HCEC 1CT (cell line): ENCODE measurements around the gene ARHGEF17.
"Not testable (repeated sequence)": the region's sequence is repeated elsewhere in the genome, so short reads cannot be mapped to it uniquely, and the experiment has no call there.

Experiments
- DNase-seq: peaks from one replicate; pipeline ENCODE4 v3.0.0-alpha.2; 2017

The ARHGEF17 gene

DNA sequence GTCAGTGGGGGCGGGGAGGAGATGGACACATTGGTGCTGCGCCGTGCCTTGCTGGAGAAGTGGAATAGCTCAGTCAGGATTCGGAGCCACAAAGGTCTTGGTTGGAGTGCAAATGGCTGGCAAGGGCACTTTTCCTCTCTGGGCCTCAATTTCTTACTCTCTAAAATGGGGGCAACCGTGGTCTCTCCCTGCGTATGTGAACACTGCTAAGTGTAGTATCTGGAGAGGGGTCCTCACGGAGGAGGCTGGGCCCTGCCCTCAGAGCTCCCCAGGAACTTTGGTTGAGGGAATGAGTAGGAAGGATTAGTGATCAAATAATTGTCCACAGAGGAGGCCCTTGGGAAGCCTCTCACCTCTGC lies 35.4 kb upstream of the ARHGEF17 start:
- DNase-seq, result no peak

DNA sequence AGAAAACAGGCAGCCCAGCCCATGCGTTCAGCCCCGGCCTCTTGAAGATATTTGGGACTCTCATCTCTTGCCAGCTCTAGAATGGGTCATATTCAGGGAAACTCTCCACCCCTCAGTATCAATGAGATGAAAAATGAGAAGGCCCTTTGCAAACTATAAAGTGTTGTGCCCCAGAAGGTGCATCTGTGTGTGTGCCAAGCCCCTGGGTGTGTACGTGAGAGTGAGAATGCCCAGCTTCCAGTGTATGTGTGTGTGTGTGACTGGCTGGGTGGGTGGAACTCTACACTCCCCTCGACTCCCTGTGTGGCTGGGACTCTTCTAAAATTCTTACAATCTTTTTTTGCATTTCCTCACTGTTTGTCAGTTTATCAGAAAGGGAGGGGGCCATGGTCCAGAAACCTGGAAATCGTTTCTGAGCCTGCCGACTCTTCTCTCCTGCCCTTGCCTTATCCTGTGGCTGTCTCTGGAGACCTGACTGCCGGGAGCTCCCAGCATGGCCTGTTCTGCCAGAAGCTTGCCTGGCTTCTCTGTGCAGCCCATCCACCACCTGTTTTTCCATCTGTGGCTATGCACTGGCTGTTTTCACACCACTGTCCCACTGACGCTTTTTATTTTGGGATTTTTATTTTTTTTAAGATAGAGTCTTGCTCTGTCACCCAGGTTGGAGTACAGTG lies 34.7 kb upstream of the ARHGEF17 start:
- DNase-seq, result no peak

DNA sequence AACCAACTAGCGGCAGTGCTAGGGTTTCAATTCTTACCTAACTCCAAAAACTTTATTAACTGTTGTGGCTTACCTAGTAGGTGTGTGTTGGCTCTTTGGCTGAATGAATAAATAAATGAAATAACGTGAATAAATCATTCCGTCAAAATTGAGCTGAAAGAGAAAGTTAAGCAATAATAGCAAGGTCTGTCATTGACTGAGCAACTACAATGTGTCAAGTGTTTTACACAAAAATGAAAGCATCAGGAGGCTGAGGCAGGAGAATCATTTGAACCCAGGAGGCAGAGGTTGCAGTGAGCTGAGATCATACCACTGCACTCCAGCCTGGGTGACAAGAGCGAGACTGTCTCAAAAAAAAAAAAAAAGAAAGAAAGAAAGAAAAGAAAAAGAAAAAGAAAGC lies 33.9 kb upstream of the ARHGEF17 start:
- DNase-seq, result not testable (repeated sequence)

DNA sequence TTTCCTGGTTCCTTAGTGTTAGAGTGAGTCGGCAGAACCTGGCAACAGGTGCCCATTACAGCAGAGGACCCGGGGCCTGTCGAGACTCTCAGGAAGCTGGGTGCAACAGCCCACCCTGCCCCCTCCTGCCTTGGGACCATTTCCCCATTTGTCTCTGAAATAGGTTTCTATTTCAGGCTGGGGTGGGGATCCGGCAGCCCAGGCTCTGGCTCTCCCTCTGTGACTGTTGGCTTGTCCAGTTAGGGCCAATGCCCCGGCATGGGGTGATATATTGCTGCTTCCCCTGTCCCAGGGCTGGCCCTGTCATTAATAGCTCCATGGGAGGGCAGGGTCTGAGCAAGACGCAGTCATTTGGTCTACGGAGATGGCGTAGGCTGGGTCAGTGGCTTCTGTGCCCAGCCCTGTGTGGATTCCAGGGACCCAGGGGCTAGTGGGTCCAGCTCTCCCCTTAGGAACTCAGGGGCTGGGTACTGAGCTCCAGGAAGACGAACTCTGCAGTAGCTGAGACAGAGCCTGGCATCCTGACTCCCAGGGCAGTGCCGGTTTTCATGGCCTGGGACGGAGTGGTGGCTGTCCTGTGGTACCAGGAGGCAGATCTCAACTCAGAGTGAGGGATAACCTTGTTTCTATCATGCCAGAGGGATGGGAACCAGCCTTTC lies 33.2 kb upstream of the ARHGEF17 start:
- DNase-seq, result no peak

DNA sequence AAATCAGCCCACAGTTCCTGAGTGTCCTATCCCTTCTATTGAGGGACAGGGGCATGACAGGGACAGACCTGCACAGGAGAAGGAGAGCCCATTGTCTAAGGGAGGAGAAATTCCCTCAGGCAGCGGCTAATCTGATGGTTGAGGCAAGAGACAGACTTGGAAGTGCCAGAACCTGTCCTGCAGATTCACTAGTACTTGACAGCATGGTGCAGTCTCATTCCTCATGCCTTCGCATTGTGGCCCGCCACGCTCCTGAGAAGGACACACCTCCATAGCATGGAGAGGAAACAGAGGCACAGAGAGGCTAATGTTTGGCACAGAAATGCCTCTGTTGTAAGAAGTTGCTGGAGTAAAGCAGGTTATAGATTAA lies 32.7 kb upstream of the ARHGEF17 start:
- DNase-seq, result no peak

DNA sequence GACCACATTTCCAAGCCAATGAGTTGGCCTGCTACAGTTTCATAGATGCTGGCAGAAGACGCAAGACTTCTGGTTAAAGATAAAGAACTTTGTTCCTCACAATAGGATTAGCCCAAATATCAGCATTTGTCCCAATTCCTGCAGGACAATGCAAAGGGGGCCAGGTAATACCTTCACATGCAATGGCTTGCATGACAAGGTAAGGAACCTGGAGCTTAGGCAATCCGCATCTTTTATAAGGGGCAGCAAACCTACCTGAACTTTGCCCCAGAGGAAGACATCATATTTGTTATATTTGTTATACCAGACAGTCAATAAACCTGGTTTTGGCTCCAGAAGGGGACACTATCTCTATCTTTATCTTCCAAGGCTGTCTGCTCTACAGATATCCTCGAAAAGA lies 30.6 kb upstream of the ARHGEF17 start:
- no peak for DNase-seq

DNA sequence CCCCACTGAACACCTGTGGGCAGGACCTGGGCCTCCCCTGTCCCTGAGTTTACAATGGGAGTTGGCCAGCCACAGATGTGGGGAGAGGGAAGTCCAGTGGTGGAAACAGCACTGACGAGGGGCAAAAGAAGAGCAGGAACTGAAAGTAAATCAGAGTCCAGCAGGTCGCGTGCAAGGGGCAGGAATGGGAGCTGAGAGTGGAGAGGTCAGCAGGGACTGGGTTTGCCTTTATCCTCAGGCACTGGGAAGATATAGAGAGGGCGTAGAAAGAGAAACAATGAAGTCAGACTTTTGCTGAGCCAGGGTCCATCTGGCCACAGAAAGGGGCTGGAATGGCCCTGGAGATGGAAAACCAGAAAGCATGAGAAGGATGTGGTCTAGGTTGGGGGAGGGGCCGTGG lies 27.4 kb upstream of the ARHGEF17 start:
- DNase-seq, result no peak

DNA sequence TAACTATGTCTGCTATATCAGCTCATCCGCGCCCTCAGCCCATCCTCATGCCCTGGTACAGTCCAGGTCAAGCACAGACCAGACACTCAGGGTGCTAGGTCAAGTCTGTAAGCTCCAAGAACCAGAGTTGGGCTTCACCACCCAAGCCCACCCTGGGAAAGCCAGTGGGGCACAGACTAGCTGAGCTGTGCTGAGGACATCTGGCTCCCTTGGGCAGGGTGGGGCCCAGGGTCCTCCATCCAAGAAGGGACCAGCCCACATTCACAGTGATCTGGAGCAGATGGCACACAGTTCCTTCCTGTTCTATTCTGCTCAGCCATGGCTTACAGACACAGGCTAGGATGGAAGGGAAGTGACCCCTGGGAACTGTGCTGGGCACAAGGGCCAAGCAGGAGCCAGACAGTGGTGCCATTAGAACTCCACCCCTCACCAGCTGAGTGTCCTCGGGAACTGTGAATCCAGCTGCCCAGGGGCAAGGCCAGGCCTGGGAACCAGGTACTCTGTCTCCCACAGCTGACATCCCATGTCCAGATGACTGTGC lies 26.8 kb upstream of the ARHGEF17 start:
- no peak for DNase-seq

DNA sequence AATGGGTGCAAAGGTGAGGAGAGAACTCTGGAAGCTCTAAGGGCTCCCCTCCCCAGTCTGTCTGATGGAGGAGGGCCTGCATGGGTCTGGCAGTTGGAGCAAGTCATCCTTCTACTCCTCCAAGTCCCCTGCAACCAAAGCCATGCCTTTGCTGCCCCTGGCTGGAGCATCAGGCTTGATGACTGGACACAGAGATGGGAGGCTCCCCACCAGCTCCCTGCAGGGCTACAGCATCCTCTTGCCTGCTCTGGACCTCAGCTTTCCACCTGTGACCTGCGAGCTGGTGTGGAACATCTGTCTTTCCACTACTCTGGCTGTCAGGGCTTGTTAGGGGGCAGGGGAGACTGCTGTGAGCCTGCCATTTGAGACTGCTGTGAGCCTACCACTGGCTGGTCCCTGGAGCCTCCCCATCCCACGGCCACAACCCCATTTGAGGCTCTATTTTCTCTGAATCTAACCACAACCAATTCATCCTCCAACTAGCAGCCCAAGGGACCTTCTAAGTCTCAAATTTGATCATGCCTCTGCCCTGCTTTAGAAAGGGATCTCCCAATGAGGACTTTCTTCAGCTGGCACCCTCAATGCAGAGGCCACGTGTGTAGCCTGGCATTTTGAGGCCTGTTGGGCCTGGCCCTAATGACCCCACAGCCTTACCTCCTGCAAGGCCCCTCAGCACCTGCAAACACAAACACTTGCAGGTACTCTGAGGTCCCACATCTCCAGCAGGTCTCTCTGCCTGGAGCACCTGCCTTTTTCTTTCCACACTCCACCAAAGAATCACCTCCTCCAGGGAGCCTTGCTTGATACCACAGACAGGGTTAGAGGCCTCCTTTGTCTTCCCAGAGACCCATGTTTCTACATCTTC lies 26.0 kb upstream of the ARHGEF17 start:
- no peak for DNase-seq

DNA sequence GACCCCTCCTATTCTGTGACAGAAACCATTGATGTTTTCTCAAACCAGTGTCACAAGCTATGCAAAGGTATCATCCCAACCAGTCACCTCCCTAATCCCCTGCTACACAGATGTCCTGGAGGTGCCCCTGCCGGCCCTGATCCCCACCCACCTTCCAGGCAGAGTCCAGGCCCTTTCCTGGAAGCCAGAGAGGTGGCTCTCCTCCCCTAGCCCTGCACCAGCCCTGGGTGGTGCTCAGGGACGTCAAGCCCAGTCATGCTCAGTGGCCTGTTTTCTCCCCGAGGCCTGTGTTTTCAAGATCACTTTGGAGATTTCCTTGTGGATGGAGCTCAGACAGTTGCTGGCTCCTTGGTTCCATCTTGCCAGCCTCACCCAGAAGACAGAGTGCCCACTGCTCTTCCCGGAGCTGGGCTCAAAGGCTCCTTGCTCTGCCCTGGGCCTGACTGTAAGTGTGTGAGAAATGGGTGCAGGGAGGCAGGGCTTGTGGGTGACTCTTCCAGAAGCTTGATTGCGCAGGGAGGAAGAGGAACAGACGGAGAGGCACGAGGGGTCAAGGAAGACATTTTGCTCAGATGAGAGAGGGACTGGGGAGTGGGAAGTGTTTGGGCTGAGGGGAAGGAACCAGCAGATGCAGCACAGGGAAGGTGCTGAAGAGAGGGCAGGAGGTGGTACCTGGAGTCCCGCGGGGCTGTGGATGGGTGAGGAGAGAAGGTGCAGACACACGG lies 24.6 kb upstream of the ARHGEF17 start:
- DNase-seq, result no peak

DNA sequence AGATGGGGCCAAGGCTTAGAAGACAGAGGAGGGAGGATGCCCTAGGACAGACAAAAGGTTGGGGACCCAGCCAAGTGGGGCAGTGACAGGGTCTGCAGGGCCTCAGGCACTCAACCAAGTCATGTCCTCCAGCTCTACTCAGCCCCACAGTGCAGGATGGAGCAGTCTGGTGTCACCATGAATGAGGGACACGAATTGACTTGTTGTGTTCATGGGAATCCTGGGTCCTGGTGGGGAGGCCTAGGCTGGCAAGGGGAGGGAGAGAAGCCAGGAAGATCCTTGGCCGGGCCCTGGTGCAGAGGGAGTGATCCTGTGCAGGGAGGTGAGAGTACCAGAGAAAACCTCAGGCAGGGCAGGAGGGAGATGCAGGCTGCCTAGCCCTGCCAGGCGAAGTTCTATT lies 24.0 kb upstream of the ARHGEF17 start:
- DNase-seq, result no peak

DNA sequence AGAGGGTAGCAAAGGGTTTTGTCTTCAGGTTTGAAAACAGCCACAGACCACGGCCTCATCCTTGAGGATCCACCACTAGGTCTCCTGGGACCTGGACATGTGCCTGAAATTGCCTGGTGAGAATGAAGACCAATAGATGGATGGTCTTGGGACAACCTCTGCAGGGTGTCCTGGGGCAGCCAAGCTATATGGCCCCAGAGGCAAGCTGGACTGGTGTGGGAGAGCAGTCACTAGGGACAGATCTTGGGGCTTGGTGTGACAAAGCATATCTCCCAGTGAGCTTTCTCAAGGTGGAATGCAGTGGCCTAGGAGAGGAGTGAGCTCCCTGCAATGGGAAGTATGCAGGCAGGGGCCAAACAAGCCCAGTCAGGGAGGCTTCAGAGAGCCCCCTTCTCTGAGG lies 22.4 kb upstream of the ARHGEF17 start:
- DNase-seq, result no peak

DNA sequence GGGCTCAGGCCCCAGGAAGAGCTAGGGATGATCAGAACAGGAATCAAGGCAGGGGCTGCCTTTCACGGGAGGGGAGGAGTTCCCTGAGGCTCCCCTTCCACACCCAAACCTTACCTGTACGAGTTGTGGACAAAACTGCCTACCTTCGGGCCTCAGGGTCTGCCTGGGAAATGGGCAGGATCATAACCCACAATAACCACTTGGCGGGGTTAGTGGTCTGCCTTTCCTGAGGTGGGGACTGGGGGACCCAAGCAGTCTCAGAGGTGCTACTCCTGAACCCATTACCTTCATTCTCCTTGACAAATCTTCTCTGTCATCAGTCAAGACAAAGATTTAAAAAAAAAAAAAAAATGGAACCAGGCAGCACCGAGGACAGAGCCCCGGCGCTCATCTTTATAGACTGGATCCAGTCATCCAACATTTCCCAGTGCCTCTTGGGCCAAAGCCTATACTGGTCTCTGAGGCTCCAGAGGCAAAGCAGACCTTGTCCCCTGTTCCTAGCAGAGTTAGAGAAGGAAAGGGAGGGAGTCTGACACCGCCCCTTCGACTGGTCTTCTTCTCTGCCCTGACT lies 21.8 kb upstream of the ARHGEF17 start:
- DNase-seq, result no peak

DNA sequence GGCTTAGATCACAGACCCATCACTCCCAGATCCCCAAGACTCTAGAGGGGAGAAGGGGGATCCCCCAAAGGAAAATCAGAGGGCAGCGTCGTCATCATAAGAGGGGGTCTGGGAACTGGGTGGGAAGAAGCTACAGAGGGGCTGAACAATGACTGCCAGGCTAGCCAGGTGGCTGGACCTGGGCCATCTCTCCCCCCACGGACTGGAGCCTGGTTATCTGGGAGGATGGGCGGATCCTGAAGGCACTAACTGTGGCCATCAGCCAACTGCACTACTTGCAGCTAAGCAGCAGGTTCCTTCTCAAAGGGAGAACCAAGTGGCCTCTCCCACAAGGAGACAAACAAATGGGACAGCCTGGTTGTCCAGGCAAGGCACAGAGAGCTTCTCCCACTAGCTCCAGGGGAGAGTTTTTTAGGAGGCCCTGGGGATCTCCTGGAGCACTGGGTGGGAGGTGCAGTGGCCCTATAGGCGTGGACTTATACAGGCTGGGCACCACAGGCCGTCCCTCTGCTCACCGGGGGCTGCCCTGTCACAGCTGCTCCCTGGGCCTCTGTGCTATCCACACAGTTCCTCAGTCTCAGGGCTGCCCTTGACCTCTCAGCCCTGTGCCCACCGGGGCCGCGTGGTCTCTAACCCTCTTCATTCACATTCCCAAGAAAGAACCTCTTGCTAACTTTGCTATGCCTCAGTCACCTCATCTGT lies 20.5 kb upstream of the ARHGEF17 start:
- no peak for DNase-seq

DNA sequence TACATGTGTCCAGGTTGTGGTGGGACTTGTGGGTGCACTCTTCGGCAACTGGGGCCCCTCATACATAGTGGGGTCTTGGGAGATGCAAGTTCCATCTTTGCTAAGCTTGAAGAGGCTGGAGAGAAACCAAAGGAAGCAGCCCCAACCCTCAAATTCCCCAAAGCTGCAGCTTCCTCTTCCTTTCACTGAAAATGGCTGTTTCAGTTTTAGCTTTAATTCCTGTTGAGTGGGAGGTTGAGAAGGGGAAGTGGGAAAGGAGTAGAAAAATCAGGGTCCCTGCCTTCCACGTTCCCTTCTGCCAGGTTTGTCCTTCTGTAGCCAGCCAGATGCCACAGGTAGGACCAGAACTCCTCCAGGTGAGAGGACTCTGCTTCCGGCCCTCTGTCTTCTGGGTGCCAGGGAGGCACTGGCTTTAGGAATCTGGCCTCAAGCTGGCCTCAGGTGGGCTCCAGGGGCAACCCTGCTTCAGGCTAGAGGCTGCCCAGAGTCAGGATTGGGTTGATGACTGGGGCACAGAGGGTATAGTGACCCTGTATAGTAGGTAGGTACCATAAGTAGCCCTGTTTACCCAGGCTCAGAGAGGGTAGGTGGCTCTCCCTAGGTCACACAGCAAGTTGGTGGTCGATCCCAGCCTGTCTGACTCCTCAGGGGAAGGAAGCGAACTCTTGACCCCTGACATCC lies 19.7 kb upstream of the ARHGEF17 start:
- no peak for DNase-seq

DNA sequence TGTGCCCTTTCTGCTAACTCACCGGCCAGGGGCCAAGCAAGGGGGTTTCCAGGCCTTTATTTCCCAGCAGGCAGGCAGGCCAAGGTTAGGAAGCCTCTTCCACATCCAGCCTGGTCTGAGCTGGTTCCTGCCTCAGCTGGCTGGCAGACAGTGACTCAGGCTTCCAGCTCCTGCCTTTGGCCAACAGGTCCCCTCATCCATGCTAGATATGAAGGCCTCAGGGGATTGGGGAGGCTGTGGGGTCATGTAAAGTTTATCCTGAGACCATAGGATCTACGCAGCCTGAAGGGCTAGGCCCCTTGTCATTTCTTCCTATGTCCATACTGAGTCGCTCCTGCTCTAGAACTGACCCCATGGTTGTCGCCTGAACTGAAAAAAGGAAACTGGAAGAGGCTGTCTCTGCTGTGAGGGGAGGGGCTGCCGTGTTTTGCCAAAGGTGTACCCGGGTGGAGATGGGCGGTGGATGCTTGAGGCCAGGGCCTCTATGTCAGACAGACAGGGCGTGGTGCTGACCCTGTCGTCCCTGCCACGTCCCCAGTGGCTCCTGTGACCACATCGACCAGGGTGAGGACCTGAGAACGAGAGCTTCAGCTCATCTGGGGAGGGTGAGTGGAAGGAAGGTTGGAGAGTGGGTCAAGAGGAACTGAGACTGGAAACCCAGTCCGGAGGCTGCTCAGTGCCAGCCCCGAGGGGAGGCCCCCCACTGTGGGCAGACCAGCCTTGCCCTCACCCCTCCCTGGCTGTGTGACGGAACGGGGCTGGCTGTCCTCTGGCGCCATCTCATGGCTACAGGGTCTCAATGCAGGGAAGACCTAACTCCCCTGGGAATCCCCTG lies 19.0 kb upstream of the ARHGEF17 start:
- peak; percentile 42 for DNase-seq

DNA sequence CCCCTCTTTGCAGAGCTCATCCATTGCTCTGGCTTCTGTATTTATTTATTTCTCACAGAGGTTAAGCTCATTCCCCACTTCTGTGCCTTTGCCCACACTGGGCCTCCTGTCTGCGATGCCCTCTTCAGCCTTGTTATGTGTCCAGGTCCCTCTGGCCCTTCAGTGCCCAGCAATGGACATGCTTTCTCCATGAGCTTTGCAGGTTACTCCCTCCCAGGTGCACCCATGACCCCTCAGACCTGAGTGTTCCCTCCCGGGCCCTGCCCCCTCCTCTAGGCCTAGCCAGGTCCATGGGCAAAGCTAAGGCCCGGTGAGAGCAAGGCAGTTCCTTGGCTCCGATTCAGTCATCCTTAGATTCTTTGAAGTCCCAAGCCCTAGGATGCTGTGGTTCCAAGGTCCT lies 17.5 kb upstream of the ARHGEF17 start:
- DNase-seq, result no peak

DNA sequence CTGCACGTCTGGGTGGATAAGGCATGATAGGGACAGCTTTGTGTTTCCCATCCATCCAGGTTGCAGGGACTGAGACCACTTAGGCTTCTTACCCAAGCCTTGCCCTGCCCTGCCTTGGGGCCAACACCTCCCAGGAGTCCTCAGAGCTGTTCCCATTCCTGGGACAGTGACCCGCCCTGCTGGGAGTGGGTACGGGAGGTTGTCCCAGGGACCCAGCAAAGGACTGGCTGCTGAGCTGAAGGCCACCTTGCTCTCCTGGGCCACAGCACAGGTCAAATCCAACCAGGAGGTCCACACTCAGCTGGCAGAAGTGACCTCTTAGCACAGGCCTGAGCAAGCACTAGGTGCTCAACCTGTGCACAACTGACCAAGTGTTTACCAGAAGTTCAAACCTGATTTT lies 16.9 kb upstream of the ARHGEF17 start:
- no peak for DNase-seq

DNA sequence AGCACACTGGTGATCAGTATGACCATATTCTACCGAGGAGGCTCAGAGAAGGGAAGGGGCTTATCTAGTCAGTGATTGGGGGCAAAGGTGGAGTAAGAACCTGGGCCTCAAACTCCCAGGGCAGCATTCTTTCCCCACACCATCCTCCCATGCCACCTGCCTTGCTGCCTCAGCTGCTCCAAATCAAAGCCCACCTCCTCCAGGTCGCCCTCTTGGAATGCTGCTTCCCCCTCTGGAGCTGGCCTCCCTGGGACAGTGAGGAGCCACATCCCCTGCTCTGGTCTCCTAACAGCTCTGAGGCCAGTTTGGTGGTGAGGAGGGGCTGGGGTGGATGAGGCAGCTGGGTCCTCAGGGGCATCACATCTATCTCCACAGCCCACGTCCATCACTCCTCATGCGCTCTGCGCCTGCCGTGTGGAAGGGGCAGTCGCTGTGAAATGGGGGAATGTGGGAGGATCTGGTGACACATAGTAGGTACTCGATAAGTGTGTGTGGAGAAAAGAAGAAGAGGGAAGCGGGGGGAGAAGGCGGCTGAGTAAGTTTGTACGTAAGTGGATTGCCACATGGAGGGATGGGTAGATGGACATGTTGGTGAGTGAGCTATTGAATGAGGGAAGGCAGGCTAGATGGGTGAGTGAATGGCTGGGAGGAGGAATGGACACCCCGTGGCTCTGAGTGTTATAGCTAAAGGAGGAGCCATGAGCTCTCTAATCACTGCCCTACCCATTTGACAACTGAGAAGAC lies 16.1 kb upstream of the ARHGEF17 start:
- no peak for DNase-seq

DNA sequence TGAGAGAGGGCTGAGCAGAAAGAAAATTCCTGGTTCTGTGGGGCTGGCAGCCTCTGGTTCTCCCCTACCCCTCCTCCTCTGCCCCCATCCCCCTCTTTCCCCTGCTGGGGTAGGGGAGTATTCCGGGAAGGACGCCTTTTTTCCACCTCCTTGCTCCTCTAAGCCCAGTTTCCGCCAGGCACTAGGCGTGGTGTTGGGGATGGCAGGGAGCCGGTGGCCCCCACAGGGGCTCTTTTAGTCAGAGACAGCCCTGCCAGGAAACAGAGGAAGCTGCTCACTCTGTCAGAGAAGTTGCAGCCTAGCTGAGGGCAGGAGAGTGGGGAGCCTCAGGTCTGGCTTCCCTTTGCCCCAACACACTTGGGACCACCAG lies 15.6 kb upstream of the ARHGEF17 start:
- no peak for DNase-seq
